K562 (cell line): ENCODE measurements around the gene SPG21. TPM values are rescaled to one million over a fixed set of nuclear protein-coding genes. Genes with fewer than 3 reads are reported as not detected.
A peak's percentile ranks its signal among the peaks of the same experiment; 100 is the strongest.

Experiments
- ATAC-seq: fragments of 200-7000 bp; cut with Tn5 transposase; 3 replicates; pipeline ENCODE4 v1.9.1; 2020; ENCODE audit warnings: moderate library complexity
- BruUV-seq: library from RNA; stranded (reverse); fragments of 400-500 nt; replicated peaks from 2 replicates; lab custom pipeline; 2021; lab: Mats Ljungman, UMichigan
- CTCF ChIA-PET: fragments of 300-600 bp; formaldehyde crosslinking; extraction: SDS; loops from one replicate; lab custom pipeline; 2021; ENCODE audit warnings: low intra/inter-chr PET ratio; lab: Yijun Ruan, JAX
- POLR2A ChIA-PET: fragments of 300-600, 350-650 bp; sonication (Branson Sonifier 250); formaldehyde crosslinking; extraction: SDS; loops from one replicate; lab custom pipeline; 2021; ENCODE audit warnings: antibody characterized with exemption, inconsistent platforms; lab: Yijun Ruan, JAX
- DNase-seq, 4 experiments: peaks; one replicate each; pipeline versions ENCODE4 v3.0.0 to v3.0.0-alpha.2; 2011 to 2018; ENCODE audit warnings: low spot score in 3 of 4, mixed read lengths in 3 of 4; ENCODE audit errors: extremely low read depth in 1 of 4
- FAIRE-seq: peaks from 2 replicates; lab custom pipeline; 2011; peaks lifted over from hg19 to GRCh38; lab: Jason Lieb, UNC
- H2AFZ ChIP-seq: 2 replicates; pipeline ENCODE4 v1.6.0; 2011; ENCODE audit warnings: low read depth, low read length, control low read depth, inconsistent platforms
- H3K27ac ChIP-seq: fragments of 200-600 bp; 3 replicates; pipeline ENCODE4 v1.8.0; 2011; ENCODE audit warnings: low read depth, mild to moderate bottlenecking, control low read depth, inconsistent platforms, low read length, moderate library complexity, mixed read lengths; ENCODE audit errors: extremely low read depth
- H3K27me3 ChIP-seq, 2 experiments: fragments of 300-600 bp in 1 of 2; 2 replicates in 1 of 2; 3 replicates in 1 of 2; pipeline versions ENCODE4 v1.6.0 to v1.8.0; 2011; ENCODE audit warnings: inconsistent platforms in 2 of 2, low read length in 2 of 2, mild to moderate bottlenecking in 1 of 2, mixed read lengths in 1 of 2, moderate library complexity in 1 of 2; ENCODE audit not compliant: control insufficient read depth in 2 of 2, insufficient read depth in 2 of 2
- H3K36me3 ChIP-seq: fragments of 300-600 bp; 3 replicates; pipeline ENCODE4 v1.8.0; 2011; ENCODE audit warnings: mild to moderate bottlenecking, low read length, inconsistent platforms; ENCODE audit not compliant: control insufficient read depth, insufficient read depth
- H3K4me1 ChIP-seq, 2 experiments: fragments of 200-600 bp in 1 of 2; replicated peaks in 1 of 2; 2 replicates in 1 of 2; 3 replicates in 1 of 2; pipeline versions ENCODE4 v1.5.1 to v1.8.0; 2011; ENCODE audit warnings: inconsistent platforms in 2 of 2, low read length in 2 of 2, mild to moderate bottlenecking in 1 of 2, mixed read lengths in 1 of 2, moderate library complexity in 1 of 2; ENCODE audit not compliant: control insufficient read depth in 2 of 2, insufficient read depth in 2 of 2
- H3K4me2 ChIP-seq: 2 replicates; pipeline ENCODE4 v1.6.1; 2011; ENCODE audit warnings: low read length, control low read depth, inconsistent platforms, mixed read lengths; ENCODE audit not compliant: insufficient read depth
- H3K4me3 ChIP-seq: fragments of 200-600 bp; sonication (generic), shearing (Covaris generic); 2 replicates; pipeline ENCODE4 v1.5.1; 2016; ENCODE audit warnings: control low read depth, inconsistent platforms
- H3K79me2 ChIP-seq: fragments of 200-600 bp; 3 replicates; pipeline ENCODE4 v1.8.0; 2011; ENCODE audit warnings: low read length, inconsistent platforms; ENCODE audit not compliant: control insufficient read depth, insufficient read depth
- H3K9ac ChIP-seq, 2 experiments: 2 replicates each; pipeline versions ENCODE4 v1.6.0 to v1.6.1; 2011; ENCODE audit warnings: low read depth in 2 of 2, low read length in 2 of 2, control low read depth in 1 of 2, inconsistent platforms in 1 of 2, mild to moderate bottlenecking in 1 of 2, mixed read lengths in 1 of 2; ENCODE audit not compliant: insufficient read depth in 1 of 2
- H3K9me1 ChIP-seq: one replicate; pipeline ENCODE4 v1.6.0; 2011; ENCODE audit warnings: inconsistent platforms, mild to moderate bottlenecking, low read length, moderate library complexity; ENCODE audit not compliant: control insufficient read depth, insufficient read depth
- H3K9me3 ChIP-seq: replicated peaks from 2 replicates; pipeline ENCODE4 v1.5.1; 2011; ENCODE audit warnings: low read depth, low read length, inconsistent platforms; ENCODE audit not compliant: control insufficient read depth, insufficient read depth
- H4K20me1 ChIP-seq: replicated peaks from 2 replicates; pipeline ENCODE4 v1.6.1; 2011; ENCODE audit warnings: low read length, inconsistent platforms, mixed read lengths; ENCODE audit not compliant: control insufficient read depth, insufficient read depth
- FOXK2 ChIP-seq, 2 experiments: fragments of 450-650 bp; IDR thresholded peaks in 1 of 2; conservative IDR thresholded peaks in 1 of 2; 2 replicates each; pipeline ENCODE4 v1.6.1; 2016; ENCODE audit warnings: low read depth in 2 of 2, mild to moderate bottlenecking in 1 of 2
- NCOA4 ChIP-seq: fragments of 450-650 bp; IDR thresholded peaks from 2 replicates; pipeline ENCODE4 v1.6.1; 2018; ENCODE audit warnings: mild to moderate bottlenecking; ENCODE audit not compliant: partially characterized antibody
- ZKSCAN8 ChIP-seq: fragments of 200-800 bp; sonication (Bioruptor generic); IDR thresholded peaks from 2 replicates; pipeline ENCODE4 v1.6.1; 2016; ENCODE audit warnings: missing genetic modification characterization, missing compliant biosample characterization
- WGBS: fragments of 100-300 bp; shearing (Covaris generic); methylation state at CpG from one replicate; pipeline ENCODE4 v1.1.6; 2016; ENCODE audit warnings: low coverage, mixed read lengths; ENCODE audit not compliant: insufficient coverage; ENCODE audit errors: missing lambda C conversion rate; 5-methylcytosine and 5-hydroxymethylcytosine counted together
- in situ Hi-C: fragments of 300-500 bp; cut with MboI; formaldehyde crosslinking; loops from 4 replicates; pipeline ENCODE4 v1.15.0; 2018; ENCODE audit warnings: inconsistent platforms, mixed read lengths
- intact Hi-C: fragments of 100-400 bp; cut with micrococcal nuclease; formaldehyde crosslinking; loops from 2 replicates; pipeline ENCODE4 v1.14.2; 2022
- polyA plus RNA-seq, 8 experiments: library from polyadenylated mRNA; depleted of rRNA in 4 of 8; stranded (reverse) in 5 of 8; unstranded in 3 of 8; fragments of >200 nt; fragmentation: Nextera tagmentation in 2 of 8; fragmentation: Illumina TruSeq in 1 of 8; extraction: Ambion mirVana in 2 of 8; extraction: Trizol in 1 of 8; gene quantifications; 2 replicates each; pipeline versions ENCODE4 v1.2.1 to v1.2.3, GENCODE V29; 2011 to 2014; ENCODE audit warnings: inconsistent platforms in 1 of 8, missing spikeins in 1 of 8
- total RNA-seq, 7 experiments: library from RNA; depleted of rRNA in 6 of 7; stranded (reverse); fragments of >200 nt in 6 of 7; fragmentation: Illumina TruSeq in 2 of 7; extraction: Trizol in 2 of 7; gene quantifications; 2 replicates each; pipeline versions ENCODE4 v1.2.1 to v1.2.3, GENCODE V29; 2011 to 2021; ENCODE audit warnings: low replicate concordance in 1 of 7
- TF ChIP-seq, protein P1 (sequence below): fragments of 450-650 bp; IDR thresholded peaks from 2 replicates; pipeline ENCODE4 v1.6.1; 2016; ENCODE audit warnings: borderline replicate concordance

Gene SPG21
- total and polyA plus RNA-seq, 9 of the 15 experiments (the other 6 are each of a cell fraction or from before 2014, with no cell fraction given) = 22.8 to 98.8 (median 65.1) TPM

DNA sequence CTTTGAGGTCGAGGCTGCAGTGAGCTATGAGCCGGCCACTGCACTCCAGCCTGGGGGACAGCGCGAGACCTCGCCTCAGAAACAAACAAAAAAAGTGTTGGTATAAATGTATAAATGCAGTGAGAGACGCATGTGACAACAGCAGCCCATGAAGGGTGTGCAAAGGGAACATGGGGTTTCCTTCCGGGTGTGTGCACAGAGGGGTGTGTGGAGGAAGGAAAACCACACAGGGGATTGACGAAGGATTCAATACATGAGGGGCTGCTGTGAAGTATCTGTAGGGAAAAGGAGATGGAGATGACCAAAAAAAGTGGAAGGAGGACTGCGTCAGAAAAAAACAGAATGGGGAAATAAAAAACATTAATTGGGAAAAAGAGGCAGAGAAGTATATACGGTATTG is 38.6 kb upstream of the SPG21 start:
- ChIA-PET CTCF (no interaction called here), POLR2A (no interaction called here)
- 0 out of 4 replicates have a peak, but pooled peaks of 1 of the 2 experiments have one; percentile 15 for TF ChIP-seq FOXK2 (conservative IDR thresholded peaks at IDR 0.05 in 1 of 2, IDR thresholded peaks at IDR 0.05 in 1 of 2; ENCODE audit: low read depth in 2 of 2)
- peak; percentile 22 for TF ChIP-seq NCOA4
- TF ChIP-seq ZKSCAN8 (CRISPR knock-in tag) = no peak
- TF ChIP-seq, protein P1, sequence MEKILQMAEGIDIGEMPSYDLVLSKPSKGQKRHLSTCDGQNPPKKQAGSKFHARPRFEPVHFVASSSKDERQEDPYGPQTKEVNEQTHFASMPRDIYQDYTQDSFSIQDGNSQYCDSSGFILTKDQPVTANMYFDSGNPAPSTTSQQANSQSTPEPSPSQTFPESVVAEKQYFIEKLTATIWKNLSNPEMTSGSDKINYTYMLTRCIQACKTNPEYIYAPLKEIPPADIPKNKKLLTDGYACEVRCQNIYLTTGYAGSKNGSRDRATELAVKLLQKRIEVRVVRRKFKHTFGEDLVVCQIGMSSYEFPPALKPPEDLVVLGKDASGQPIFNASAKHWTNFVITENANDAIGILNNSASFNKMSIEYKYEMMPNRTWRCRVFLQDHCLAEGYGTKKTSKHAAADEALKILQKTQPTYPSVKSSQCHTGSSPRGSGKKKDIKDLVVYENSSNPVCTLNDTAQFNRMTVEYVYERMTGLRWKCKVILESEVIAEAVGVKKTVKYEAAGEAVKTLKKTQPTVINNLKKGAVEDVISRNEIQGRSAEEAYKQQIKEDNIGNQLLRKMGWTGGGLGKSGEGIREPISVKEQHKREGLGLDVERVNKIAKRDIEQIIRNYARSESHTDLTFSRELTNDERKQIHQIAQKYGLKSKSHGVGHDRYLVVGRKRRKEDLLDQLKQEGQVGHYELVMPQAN = peak; percentile 31; the same call in 1 of the 2 replicates
- Histone ChIP-seq H3K27me3 (no peaks in the 10 kb centered on the region), H3K27ac (no peak overlapping the region), H3K9me1 (no peaks in the 10 kb centered on the region), H4K20me1 (no peaks in the 10 kb centered on the region), H3K4me3 (peak overlapping the region; percentile 84), H3K79me2 (peaks cover 19% of the 10 kb centered on the region), H3K9me3 (no peaks in the 10 kb centered on the region), H3K4me1 (peaks cover 8 to 13% of the 10 kb centered on the region in 2 experiments; a peak in 4 of 5 replicates), H3K4me2 (peak overlapping the region; percentile 84), H2AFZ (no peak overlapping the region), H3K36me3 (peaks cover 24% of the 10 kb centered on the region), H3K9ac (peak overlapping the region; percentile 70 to 72; a peak in 3 of 4 replicates)
- in situ Hi-C loops (no loop called here), intact Hi-C loops (no loop called here)
- ATAC-seq = no peak
- 20% methylated on average over 10 of the region's 10 CpGs for WGBS
- TSS peak; percentile 35 for BruUV-seq
- peak in 1 of 4 experiments; percentile 17 for DNase-seq
- FAIRE-seq = peak; percentile 44
